ENCODE measurements around the gene KDM5B.

DNA sequence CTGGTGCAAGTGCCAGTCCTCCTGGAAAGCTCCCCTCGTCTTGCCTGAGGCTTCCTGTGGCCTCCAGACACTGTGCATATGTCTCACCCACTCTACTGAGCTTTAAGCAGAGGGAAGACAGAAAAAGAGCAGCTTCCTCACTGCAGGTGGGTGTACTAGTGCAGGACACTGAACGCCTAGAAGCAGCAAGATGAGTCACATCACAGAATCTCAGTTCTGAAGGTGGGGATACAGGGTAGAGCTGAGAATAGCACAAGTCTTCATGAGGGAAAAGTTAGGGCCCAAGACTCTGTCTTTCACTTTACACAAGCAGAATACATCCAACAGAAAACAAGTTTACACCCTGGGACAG, 39.9 kb upstream of the KDM5B start:
- TF ChIP-seq YY1 (IDR thresholded peaks at IDR 0.05; ENCODE audit: insufficient read depth, insufficient read length) (no peak), ZNF274 (IDR thresholded peaks at IDR 0.05; ENCODE audit: low read depth, low read length) (no peak), SUZ12 (IDR thresholded peaks at IDR 0.05; ENCODE audit: extremely low read depth, insufficient read depth, insufficient read length) (no peak)

Data from NT2/D1 (cell line).